ENCODE measurements around the gene LY9. TPM values are rescaled to one million over a fixed set of nuclear protein-coding genes. Genes with fewer than 3 reads are reported as not detected.

The LY9 gene
- total RNA-seq, 1 experiment from 2014 or later: not detected

DNA sequence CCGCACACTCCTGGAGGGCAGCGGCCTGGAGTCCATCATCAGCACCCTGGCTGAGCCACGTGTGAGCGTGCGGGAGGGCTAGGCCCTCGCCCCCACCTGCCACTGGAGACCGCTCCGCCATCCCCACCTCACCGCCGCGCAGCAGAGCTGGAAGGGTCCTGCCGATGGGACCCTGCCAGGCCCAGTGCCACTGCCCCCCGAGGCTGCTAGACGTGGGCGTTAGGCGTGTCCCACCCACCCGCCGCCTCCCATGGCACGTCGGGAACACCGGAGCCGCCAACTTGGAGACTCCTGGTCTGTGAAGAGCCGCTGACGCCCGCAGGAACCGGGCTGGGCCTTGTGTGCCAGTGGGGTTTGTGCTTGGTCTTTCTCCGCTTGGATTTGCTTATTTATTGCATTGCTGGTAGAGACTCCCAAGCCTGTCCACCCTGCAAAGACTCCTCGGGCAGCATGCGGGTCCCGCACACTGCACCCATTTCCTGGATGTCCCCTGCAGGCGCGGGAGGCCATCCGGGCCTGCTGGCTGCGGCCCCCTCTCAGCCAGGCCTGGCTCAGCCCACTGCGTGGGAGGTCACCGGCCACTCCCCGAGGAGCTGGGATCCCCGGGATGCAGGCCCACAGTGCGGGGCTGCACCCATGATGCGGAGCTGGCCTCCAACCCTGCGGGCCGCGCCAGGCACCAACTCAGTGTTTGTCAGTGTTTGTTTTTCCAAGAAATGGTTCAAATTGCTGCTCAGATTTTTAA is 6.0 kb downstream of the LY9 start:
- Histone ChIP-seq H3K27me3 (ENCODE audit: low read length) (no peaks in the 10 kb centered on the region), H3K79me2 (ENCODE audit: low read length) (no peaks in the 10 kb centered on the region), H3F3A (ENCODE audit: low read length, unreplicated experiment) (no peaks in the 10 kb centered on the region), H3K4me2 (ENCODE audit: low read length) (no peak overlapping the region), H3K9me3 (ENCODE audit: low read length) (peaks cover 11% of the 10 kb centered on the region), H4K20me1 (ENCODE audit: low read length) (no peaks in the 10 kb centered on the region), H3K4me1 (ENCODE audit: insufficient read depth, low read length) (peaks cover 7% of the 10 kb centered on the region), H3K27ac (ENCODE audit: low read length) (no peak overlapping the region), H3K9ac (ENCODE audit: low read length) (no peak overlapping the region), H3K9me2 (replicated peaks; ENCODE audit: low read length) (no peaks in the 10 kb centered on the region), H3K4me3 (ENCODE audit: low read length) (no peak overlapping the region), H2AFZ (ENCODE audit: low read length) (no peak overlapping the region), H3K36me3 (ENCODE audit: low read depth, low read length) (no peaks in the 10 kb centered on the region)
- ChIA-PET CTCF (no interaction called here), POLR2A (ENCODE audit: unreplicated experiment) (no interaction called here)
- ATAC-seq (no peak), DNase-seq (no peak)
- no TSS peak for BruUV-seq (replicated peaks)
- TF ChIP-seq EZH2phosphoT487 (IDR thresholded peaks at IDR 0.05; ENCODE audit: borderline replicate concordance, low read length) (no peak), EZH2 (IDR thresholded peaks at IDR 0.05; ENCODE audit: low read length, unreplicated experiment) (no peak), CTCF (conservative IDR thresholded peaks at IDR 0.05; ENCODE audit: low read depth, low read length) (no peak)
- intact Hi-C loops (cut with micrococcal nuclease): no loop called here

DNA sequence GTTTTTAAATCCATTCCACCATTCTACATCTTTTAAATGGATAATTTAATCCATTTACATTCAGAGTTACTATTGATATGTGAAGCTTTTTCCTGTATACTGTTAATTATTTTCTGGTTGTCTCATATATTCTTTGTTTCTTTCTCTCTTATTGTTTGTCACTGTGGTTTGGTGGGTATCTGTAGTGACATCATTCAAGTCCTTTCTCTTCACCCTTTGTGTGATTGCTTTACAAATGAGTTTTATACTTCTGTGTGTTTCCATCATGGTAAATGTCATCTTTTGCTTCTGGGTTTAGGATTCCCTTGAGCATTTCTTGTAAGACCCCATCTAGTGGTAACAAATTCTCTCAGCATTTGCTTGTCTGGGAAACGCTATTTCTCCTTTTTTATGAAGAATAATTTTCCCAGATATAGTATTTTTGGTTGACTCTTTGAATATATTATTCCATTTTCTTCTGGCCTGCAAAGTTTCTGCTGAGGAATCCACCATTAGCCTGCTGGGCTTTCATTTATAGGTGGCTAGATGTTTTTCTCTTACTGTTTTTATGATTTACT is 10.2 kb downstream of the LY9 start:
- no peak overlapping the region for H3K4me3 ChIP-seq (ENCODE audit: low read length)
- H3K9me3 ChIP-seq (ENCODE audit: low read length): peaks cover 12% of the 10 kb centered on the region
- H3K9me2 ChIP-seq (replicated peaks; ENCODE audit: low read length): no peaks in the 10 kb centered on the region
- no peak overlapping the region for H3K4me2 ChIP-seq (ENCODE audit: low read length)
- no peaks in the 10 kb centered on the region for H3F3A ChIP-seq (ENCODE audit: low read length, unreplicated experiment)
- H3K4me1 ChIP-seq (ENCODE audit: insufficient read depth, low read length): peaks cover 3% of the 10 kb centered on the region
- intact Hi-C loops (cut with micrococcal nuclease): no loop called here
- H3K79me2 ChIP-seq (ENCODE audit: low read length): no peaks in the 10 kb centered on the region
- DNase-seq: no peak
- ChIA-PET POLR2A (ENCODE audit: unreplicated experiment) (no interaction called here), CTCF (interaction anchor here (0.8 kb wide), 1 partner anchor 25 kb away, joined by 3 read pairs; no protein-coding TSS in a partner anchor)
- H3K9ac ChIP-seq (ENCODE audit: low read length): no peak overlapping the region
- no peaks in the 10 kb centered on the region for H3K27me3 ChIP-seq (ENCODE audit: low read length)
- H3K36me3 ChIP-seq (ENCODE audit: low read depth, low read length): no peaks in the 10 kb centered on the region
- H2AFZ ChIP-seq (ENCODE audit: low read length): no peak overlapping the region
- H4K20me1 ChIP-seq (ENCODE audit: low read length): no peaks in the 10 kb centered on the region
- no peak overlapping the region for H3K27ac ChIP-seq (ENCODE audit: low read length)
- TF ChIP-seq CTCF (conservative IDR thresholded peaks at IDR 0.05; ENCODE audit: low read depth, low read length) (no peak; the same call in 1 of the 2 replicates), EZH2 (IDR thresholded peaks at IDR 0.05; ENCODE audit: low read length, unreplicated experiment) (no peak), EZH2phosphoT487 (IDR thresholded peaks at IDR 0.05; ENCODE audit: borderline replicate concordance, low read length) (no peak)
- no peak for ATAC-seq
- no TSS peak for BruUV-seq (replicated peaks)

DNA sequence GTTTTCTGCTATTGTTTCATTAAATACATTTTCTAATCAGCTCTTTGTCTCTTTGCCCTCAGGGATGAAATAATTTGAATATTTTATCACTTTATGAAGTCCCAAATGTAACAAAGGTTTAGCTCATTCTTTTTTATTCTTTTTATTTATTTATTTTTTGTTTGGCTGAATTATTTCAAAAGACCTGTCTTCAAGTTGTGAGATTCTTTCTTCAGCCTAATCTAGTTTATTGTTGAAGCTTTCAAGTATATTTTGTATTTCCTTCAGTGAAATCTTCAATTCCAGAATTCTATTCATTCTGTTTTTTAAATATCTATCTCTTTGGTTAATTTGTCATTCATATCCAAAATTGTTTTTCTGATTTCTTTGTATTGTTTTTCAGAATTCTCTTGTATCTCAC is 10.8 kb downstream of the LY9 start:
- Histone ChIP-seq H3K27ac (ENCODE audit: low read length) (no peak overlapping the region), H3K9me2 (replicated peaks; ENCODE audit: low read length) (no peaks in the 10 kb centered on the region), H3K27me3 (ENCODE audit: low read length) (no peaks in the 10 kb centered on the region), H4K20me1 (ENCODE audit: low read length) (no peaks in the 10 kb centered on the region), H3K36me3 (ENCODE audit: low read depth, low read length) (no peaks in the 10 kb centered on the region), H3K4me1 (ENCODE audit: insufficient read depth, low read length) (no peaks in the 10 kb centered on the region), H3F3A (ENCODE audit: low read length, unreplicated experiment) (no peaks in the 10 kb centered on the region), H3K79me2 (ENCODE audit: low read length) (no peaks in the 10 kb centered on the region), H2AFZ (ENCODE audit: low read length) (no peak overlapping the region), H3K9ac (ENCODE audit: low read length) (no peak overlapping the region), H3K4me2 (ENCODE audit: low read length) (no peak overlapping the region), H3K4me3 (ENCODE audit: low read length) (no peak overlapping the region), H3K9me3 (ENCODE audit: low read length) (peaks cover 12% of the 10 kb centered on the region)
- ATAC-seq: no peak
- BruUV-seq (replicated peaks): no TSS peak
- intact Hi-C loops (cut with micrococcal nuclease): no loop called here
- DNase-seq: no peak
- TF ChIP-seq CTCF (conservative IDR thresholded peaks at IDR 0.05; ENCODE audit: low read depth, low read length) (no peak), EZH2phosphoT487 (IDR thresholded peaks at IDR 0.05; ENCODE audit: borderline replicate concordance, low read length) (no peak), EZH2 (IDR thresholded peaks at IDR 0.05; ENCODE audit: low read length, unreplicated experiment) (no peak)
- ChIA-PET POLR2A (ENCODE audit: unreplicated experiment) (no interaction called here), CTCF (interaction anchor here (0.8 kb wide), 1 partner anchor 26 kb away, joined by 3 read pairs; no protein-coding TSS in a partner anchor)
